ENCODE data around the gene SLIT1. TPM values are rescaled to one million over a fixed set of nuclear protein-coding genes. Genes with fewer than 3 reads are reported as not detected.

Gene SLIT1
- total RNA-seq, 1 donor from 2014 or later = 0.72 TPM

GRCh38 chr10:96978621-96979154 is 207.1 kb downstream of the SLIT1 start:
- no peak for DNase-seq (ENCODE audit: low spot score)

GRCh38 chr10:96975136-96975535 is 210.6 kb downstream of the SLIT1 start:
- no peak for DNase-seq (ENCODE audit: low spot score)

GRCh38 chr10:96973809-96974747 is 211.7 kb downstream of the SLIT1 start:
- DNase-seq (ENCODE audit: low spot score) = peak; percentile 9

GRCh38 chr10:96972264-96972663 is 213.5 kb downstream of the SLIT1 start:
- DNase-seq (ENCODE audit: low spot score) = no peak

GRCh38 chr10:96971324-96971723 is 214.4 kb downstream of the SLIT1 start:
- no peak for DNase-seq (ENCODE audit: low spot score)

GRCh38 chr10:96968682-96969423 is 216.9 kb downstream of the SLIT1 start:
- no peak for DNase-seq (ENCODE audit: low spot score)

GRCh38 chr10:96967847-96968246 is 217.9 kb downstream of the SLIT1 start:
- no peak for DNase-seq (ENCODE audit: low spot score)

- DNase-seq (ENCODE audit: low spot score) = no peak
Measured at GRCh38 chr10:96964131-96964530, 221.6 kb downstream of the SLIT1 start.

GRCh38 chr10:96960872-96961271 is 224.9 kb downstream of the SLIT1 start:
- no peak for DNase-seq (ENCODE audit: low spot score)

GRCh38 chr10:96959733-96960132 is 226.0 kb downstream of the SLIT1 start:
- no peak for DNase-seq (ENCODE audit: low spot score)

- no peak for DNase-seq (ENCODE audit: low spot score)
Measured at GRCh38 chr10:96958071-96958470, 227.7 kb downstream of the SLIT1 start.

- no peak for DNase-seq (ENCODE audit: low spot score)
Measured at GRCh38 chr10:96955794-96956193, 230.0 kb downstream of the SLIT1 start.

GRCh38 chr10:96951954-96952353 is 233.8 kb downstream of the SLIT1 start:
- no peak for DNase-seq (ENCODE audit: low spot score)

- no peak for DNase-seq (ENCODE audit: low spot score)
Measured at GRCh38 chr10:96949039-96949683, 236.6 kb downstream of the SLIT1 start.

Other genes starting within 250 kb of the SLIT1 start
- 15.2 TPM for gene ARHGAP19, start 106.7 kb upstream of the SLIT1 start, total RNA-seq (ENCODE audit: insufficient read depth, low replicate concordance)
- 4.1 TPM for gene FRAT1, start 133.3 kb upstream of the SLIT1 start, total RNA-seq (ENCODE audit: insufficient read depth, low replicate concordance)
- 5.1 TPM for gene FRAT2, start 148.8 kb upstream of the SLIT1 start, total RNA-seq (ENCODE audit: insufficient read depth, low replicate concordance)
- 9.6 TPM for gene RRP12, start 215.4 kb upstream of the SLIT1 start, total RNA-seq (ENCODE audit: insufficient read depth, low replicate concordance)
- 165 TPM for gene PGAM1, start 240.2 kb upstream of the SLIT1 start, total RNA-seq (ENCODE audit: insufficient read depth, low replicate concordance)